ENCODE data around the gene LRBA.

Gene LRBA

GRCh38 chr4:150632639-150633038 lies 382.4 kb downstream of the LRBA start:
- H3K27me3 Mint-ChIP-seq, result no peaks in the 10 kb centered on the region
- H3K36me3 Mint-ChIP-seq (ENCODE audit: insufficient read depth), result peaks cover 5% of the 10 kb centered on the region
- DNase-seq (ENCODE audit: low spot score in 2 of 2) (no peak), ATAC-seq (replicated peaks; ENCODE audit: extremely low read depth, poor library complexity, severe bottlenecking) (no peak)
- H3K27ac Mint-ChIP-seq (ENCODE audit: low read depth), result no peak overlapping the region
- H3K4me3 Mint-ChIP-seq, result no peak overlapping the region
- peaks cover 5% of the 10 kb centered on the region for H3K9me3 Mint-ChIP-seq
- H3K4me1 Mint-ChIP-seq, result peaks cover 17% of the 10 kb centered on the region

DNA sequence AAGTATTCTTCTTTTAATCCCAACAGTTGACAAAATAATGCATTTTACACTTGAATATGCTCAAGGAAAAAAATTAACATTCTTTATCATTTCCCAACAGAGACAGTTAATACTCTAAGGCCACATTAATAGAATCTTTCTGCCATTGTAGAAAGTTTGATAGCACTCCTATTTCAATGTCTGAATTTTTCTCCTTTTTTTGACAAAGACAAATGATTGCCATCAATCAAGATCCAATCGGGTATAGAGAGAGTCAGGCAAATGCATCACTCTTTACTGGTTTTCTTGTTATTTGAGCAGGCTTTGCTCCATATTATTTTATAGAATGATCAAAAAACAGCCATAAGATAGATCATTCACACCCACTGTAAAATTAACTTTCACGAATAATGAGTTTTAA lies 387.0 kb downstream of the LRBA start:
- ATAC-seq (replicated peaks; ENCODE audit: extremely low read depth, poor library complexity, severe bottlenecking) (no peak), DNase-seq (ENCODE audit: low spot score in 2 of 2) (no peak)
- Mint-ChIP-seq H3K4me3 (no peak overlapping the region), H3K27me3 (no peaks in the 10 kb centered on the region), H3K4me1 (peaks cover 12% of the 10 kb centered on the region), H3K36me3 (ENCODE audit: insufficient read depth) (peaks cover 3% of the 10 kb centered on the region), H3K27ac (ENCODE audit: low read depth) (no peak overlapping the region), H3K9me3 (no peaks in the 10 kb centered on the region)

GRCh38 chr4:150625033-150625432 lies 390.1 kb downstream of the LRBA start:
- no peaks in the 10 kb centered on the region for H3K27me3 Mint-ChIP-seq
- no peak overlapping the region for H3K4me3 Mint-ChIP-seq
- ATAC-seq (replicated peaks; ENCODE audit: extremely low read depth, poor library complexity, severe bottlenecking) (no peak), DNase-seq (ENCODE audit: low spot score in 2 of 2) (no peak)
- no peak overlapping the region for H3K27ac Mint-ChIP-seq (ENCODE audit: low read depth)
- H3K36me3 Mint-ChIP-seq (ENCODE audit: insufficient read depth), result no peaks in the 10 kb centered on the region
- H3K4me1 Mint-ChIP-seq, result peaks cover 17% of the 10 kb centered on the region
- H3K9me3 Mint-ChIP-seq, result no peaks in the 10 kb centered on the region

- no peak overlapping the region for H3K4me3 Mint-ChIP-seq
- no peaks in the 10 kb centered on the region for H3K36me3 Mint-ChIP-seq (ENCODE audit: insufficient read depth)
- no peak overlapping the region for H3K27ac Mint-ChIP-seq (ENCODE audit: low read depth)
- H3K9me3 Mint-ChIP-seq, result no peaks in the 10 kb centered on the region
- DNase-seq (ENCODE audit: low spot score in 2 of 2) (no peak), ATAC-seq (replicated peaks; ENCODE audit: extremely low read depth, poor library complexity, severe bottlenecking) (no peak)
- no peaks in the 10 kb centered on the region for H3K27me3 Mint-ChIP-seq
- H3K4me1 Mint-ChIP-seq, result peaks cover 14% of the 10 kb centered on the region
Observed at GRCh38 chr4:150624055-150624454, 391.0 kb downstream of the LRBA start.

GRCh38 chr4:150619042-150619441 lies 396.0 kb downstream of the LRBA start:
- Mint-ChIP-seq H3K9me3 (no peaks in the 10 kb centered on the region), H3K27me3 (no peaks in the 10 kb centered on the region), H3K27ac (ENCODE audit: low read depth) (no peak overlapping the region), H3K4me1 (peaks cover 14% of the 10 kb centered on the region), H3K36me3 (ENCODE audit: insufficient read depth) (no peaks in the 10 kb centered on the region), H3K4me3 (no peak overlapping the region)
- no peak for ATAC-seq (replicated peaks; ENCODE audit: extremely low read depth, poor library complexity, severe bottlenecking)
- no peak for DNase-seq (ENCODE audit: low spot score in 2 of 2)

GRCh38 chr4:150609131-150609530 lies 406.0 kb downstream of the LRBA start:
- Mint-ChIP-seq H3K4me1 (no peaks in the 10 kb centered on the region), H3K9me3 (no peaks in the 10 kb centered on the region), H3K4me3 (no peak overlapping the region), H3K27me3 (no peaks in the 10 kb centered on the region), H3K27ac (ENCODE audit: low read depth) (no peak overlapping the region), H3K36me3 (ENCODE audit: insufficient read depth) (peaks cover 1% of the 10 kb centered on the region)
- DNase-seq (ENCODE audit: low spot score in 2 of 2), result no peak
- no peak for ATAC-seq (replicated peaks; ENCODE audit: extremely low read depth, poor library complexity, severe bottlenecking)

DNA sequence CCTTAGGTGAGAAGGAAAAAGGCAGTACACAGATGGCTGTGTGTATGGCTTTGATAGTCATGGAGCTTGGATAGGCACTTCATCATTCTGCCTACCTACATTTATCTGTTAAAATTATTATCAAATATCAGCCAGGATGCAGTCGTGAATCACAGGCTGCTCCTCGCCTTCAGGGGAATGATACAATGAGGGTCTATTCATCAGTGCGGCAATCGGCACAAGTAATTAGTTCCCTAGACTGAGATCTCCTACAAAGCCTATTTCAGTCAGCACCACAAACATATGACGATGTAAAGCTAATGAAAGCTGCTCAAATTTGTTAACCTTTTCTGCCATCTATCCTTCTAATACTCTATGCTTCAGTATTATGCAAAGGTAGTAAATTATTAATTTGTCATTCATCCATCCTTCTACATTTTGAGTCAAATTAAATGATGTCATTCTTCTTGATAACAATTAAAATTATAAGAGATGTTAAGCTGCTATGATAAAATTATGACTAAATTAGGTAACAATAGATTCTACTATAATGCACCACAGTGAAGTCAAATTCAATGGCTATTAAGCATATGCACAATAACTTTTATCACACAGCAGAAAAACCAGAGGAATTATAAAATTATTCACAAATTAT lies 414.2 kb downstream of the LRBA start:
- Mint-ChIP-seq H3K4me3 (no peak overlapping the region), H3K27me3 (no peaks in the 10 kb centered on the region), H3K27ac (ENCODE audit: low read depth) (no peak overlapping the region), H3K36me3 (ENCODE audit: insufficient read depth) (peaks cover 13% of the 10 kb centered on the region), H3K4me1 (no peaks in the 10 kb centered on the region), H3K9me3 (no peaks in the 10 kb centered on the region)
- no peak for DNase-seq (ENCODE audit: low spot score in 2 of 2)
- ATAC-seq (replicated peaks; ENCODE audit: extremely low read depth, poor library complexity, severe bottlenecking), result no peak

DNA sequence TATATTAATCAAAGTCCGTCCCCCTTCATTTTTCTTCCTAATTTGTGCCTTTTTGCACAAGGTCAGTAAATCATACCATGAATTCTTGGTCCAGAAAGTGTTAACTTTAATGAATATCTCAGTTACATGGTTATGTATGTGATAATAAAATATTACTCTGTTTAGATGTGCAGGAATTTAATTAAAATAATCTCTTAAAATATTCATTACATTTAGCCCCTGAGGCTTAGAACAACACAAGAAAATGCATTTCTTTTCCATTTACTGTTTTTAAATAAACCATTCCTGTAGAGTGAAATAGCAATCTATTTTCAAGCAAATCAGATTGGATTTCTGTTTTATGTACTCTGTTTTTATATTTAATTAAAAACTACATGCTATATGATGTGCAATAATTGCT lies 415.5 kb downstream of the LRBA start:
- no peak for ATAC-seq (replicated peaks; ENCODE audit: extremely low read depth, poor library complexity, severe bottlenecking)
- DNase-seq (ENCODE audit: low spot score in 2 of 2), result no peak
- Mint-ChIP-seq H3K27me3 (no peaks in the 10 kb centered on the region), H3K4me1 (no peaks in the 10 kb centered on the region), H3K4me3 (no peak overlapping the region), H3K9me3 (no peaks in the 10 kb centered on the region), H3K27ac (ENCODE audit: low read depth) (no peak overlapping the region), H3K36me3 (ENCODE audit: insufficient read depth) (peaks cover 13% of the 10 kb centered on the region)

- no peak for DNase-seq (ENCODE audit: low spot score in 2 of 2)
- no peak overlapping the region for H3K27ac Mint-ChIP-seq (ENCODE audit: low read depth)
- ATAC-seq (replicated peaks; ENCODE audit: extremely low read depth, poor library complexity, severe bottlenecking), result no peak
- H3K27me3 Mint-ChIP-seq, result no peaks in the 10 kb centered on the region
- no peaks in the 10 kb centered on the region for H3K4me1 Mint-ChIP-seq
- no peaks in the 10 kb centered on the region for H3K9me3 Mint-ChIP-seq
- H3K4me3 Mint-ChIP-seq, result no peak overlapping the region
- peaks cover 13% of the 10 kb centered on the region for H3K36me3 Mint-ChIP-seq (ENCODE audit: insufficient read depth)
Observed at GRCh38 chr4:150598909-150599308, 416.2 kb downstream of the LRBA start.

DNA sequence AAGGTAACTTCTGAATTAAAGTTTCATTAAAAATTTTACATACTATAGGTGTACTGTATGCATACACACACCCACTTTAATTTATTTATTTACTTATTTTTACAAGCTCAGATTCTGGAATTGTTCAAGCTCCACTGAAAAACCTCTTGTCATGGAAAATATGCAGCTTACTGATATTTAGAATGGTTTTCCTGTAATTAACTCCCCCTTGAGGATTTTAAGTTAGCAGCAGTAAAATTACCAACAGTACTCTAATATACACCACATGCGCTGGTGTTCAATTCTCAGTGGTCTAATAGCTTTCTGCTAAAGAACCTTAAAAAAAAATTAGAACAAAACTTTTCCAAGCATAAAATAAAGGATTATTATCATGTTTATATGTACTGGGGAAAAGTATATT lies 421.1 kb downstream of the LRBA start:
- Mint-ChIP-seq H3K4me3 (no peak overlapping the region), H3K27ac (ENCODE audit: low read depth) (no peak overlapping the region), H3K4me1 (no peaks in the 10 kb centered on the region), H3K36me3 (ENCODE audit: insufficient read depth) (peaks cover 17% of the 10 kb centered on the region), H3K27me3 (no peaks in the 10 kb centered on the region), H3K9me3 (no peaks in the 10 kb centered on the region)
- no peak for ATAC-seq (replicated peaks; ENCODE audit: extremely low read depth, poor library complexity, severe bottlenecking)
- DNase-seq (ENCODE audit: low spot score in 2 of 2), result no peak

DNA sequence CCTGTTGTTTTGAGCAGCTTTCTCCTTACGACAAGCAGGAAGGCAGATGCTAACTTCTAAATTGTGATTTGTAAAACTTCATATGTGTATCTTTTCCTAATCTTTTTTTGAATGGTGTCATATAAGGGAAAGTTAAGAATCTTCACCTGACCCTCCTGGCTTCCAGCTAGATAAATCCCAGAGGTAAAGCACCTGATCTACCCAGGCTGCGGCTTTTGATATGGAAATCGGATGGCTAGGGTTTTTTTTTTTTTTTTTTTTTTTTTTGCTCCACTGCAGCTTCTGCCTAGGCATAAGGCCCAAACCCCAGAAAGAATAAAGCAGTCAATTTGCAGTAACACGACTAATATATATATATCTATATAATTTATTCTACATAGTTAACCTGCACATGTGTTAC lies 423.2 kb downstream of the LRBA start:
- Mint-ChIP-seq H3K4me1 (no peaks in the 10 kb centered on the region), H3K27ac (ENCODE audit: low read depth) (no peak overlapping the region)

GRCh38 chr4:150591406-150591805 lies 423.7 kb downstream of the LRBA start:
- H3K4me3 Mint-ChIP-seq, result no peak overlapping the region

More for the DNA sequence above, 423.2 kb downstream of the LRBA start:
- no peak overlapping the region for H3K4me3 Mint-ChIP-seq
- H3K9me3 Mint-ChIP-seq, result no peaks in the 10 kb centered on the region
- H3K27me3 Mint-ChIP-seq, result no peaks in the 10 kb centered on the region
- peaks cover 16% of the 10 kb centered on the region for H3K36me3 Mint-ChIP-seq (ENCODE audit: insufficient read depth)
- ATAC-seq (replicated peaks; ENCODE audit: extremely low read depth, poor library complexity, severe bottlenecking) (no peak), DNase-seq (ENCODE audit: low spot score in 2 of 2) (no peak)

GRCh38 chr4:150590631-150591030 lies 424.5 kb downstream of the LRBA start:
- H3K4me3 Mint-ChIP-seq, result no peak overlapping the region
- no peaks in the 10 kb centered on the region for H3K4me1 Mint-ChIP-seq
- H3K9me3 Mint-ChIP-seq, result no peaks in the 10 kb centered on the region
- no peaks in the 10 kb centered on the region for H3K27me3 Mint-ChIP-seq
- no peak overlapping the region for H3K27ac Mint-ChIP-seq (ENCODE audit: low read depth)
- ATAC-seq (replicated peaks; ENCODE audit: extremely low read depth, poor library complexity, severe bottlenecking) (no peak), DNase-seq (ENCODE audit: low spot score in 2 of 2) (no peak)
- H3K36me3 Mint-ChIP-seq (ENCODE audit: insufficient read depth), result peaks cover 16% of the 10 kb centered on the region

More at GRCh38 chr4:150591406-150591805, 423.7 kb downstream of the LRBA start:
- no peak for DNase-seq (ENCODE audit: low spot score in 2 of 2)
- no peaks in the 10 kb centered on the region for H3K27me3 Mint-ChIP-seq
- H3K4me1 Mint-ChIP-seq, result no peaks in the 10 kb centered on the region
- H3K27ac Mint-ChIP-seq (ENCODE audit: low read depth), result no peak overlapping the region
- ATAC-seq (replicated peaks; ENCODE audit: extremely low read depth, poor library complexity, severe bottlenecking), result no peak
- peaks cover 16% of the 10 kb centered on the region for H3K36me3 Mint-ChIP-seq (ENCODE audit: insufficient read depth)
- H3K9me3 Mint-ChIP-seq, result no peaks in the 10 kb centered on the region
